GM12873 (cell line): ENCODE data around the gene FNDC3B.

Experiments
- CTCF ChIP-seq: IDR thresholded peaks from 2 replicates; pipeline ENCODE4 v1.5.1; 2012; ENCODE audit warnings: low read depth, mild to moderate bottlenecking, moderate library complexity, low read length, control low read depth; ENCODE audit not compliant: insufficient read depth; ENCODE audit errors: missing control alignments

FNDC3B gene

GRCh38 chr3:172111163-172111562, 71.8 kb downstream of the FNDC3B start:
- TF ChIP-seq CTCF: no peak

- TF ChIP-seq CTCF: no peak
Measured at GRCh38 chr3:172112078-172112733, 72.8 kb downstream of the FNDC3B start.

GRCh38 chr3:172112734-172113120, 73.3 kb downstream of the FNDC3B start:
- no peak for TF ChIP-seq CTCF

- no peak for TF ChIP-seq CTCF
Measured at GRCh38 chr3:172113710-172114109, 74.3 kb downstream of the FNDC3B start.

GRCh38 chr3:172115059-172115458, 75.7 kb downstream of the FNDC3B start:
- no peak for TF ChIP-seq CTCF

GRCh38 chr3:172115787-172116186, 76.4 kb downstream of the FNDC3B start:
- TF ChIP-seq CTCF: no peak

- TF ChIP-seq CTCF: no peak
Measured at GRCh38 chr3:172118019-172118418, 78.6 kb downstream of the FNDC3B start.
